GM18498 (cell line): Measurements from ENCODE around the gene MTMR11.
A peak's percentile ranks its signal among the peaks of the same experiment; 100 is the strongest.

Source experiments
- ATAC-seq: cut with Tn5 transposase; IDR thresholded peaks from one replicate; pipeline ENCODE4 v1.9.1; 2021; ENCODE audit warnings: mild to moderate bottlenecking, moderate library complexity; ENCODE audit not compliant: unreplicated experiment

The MTMR11 gene

DNA sequence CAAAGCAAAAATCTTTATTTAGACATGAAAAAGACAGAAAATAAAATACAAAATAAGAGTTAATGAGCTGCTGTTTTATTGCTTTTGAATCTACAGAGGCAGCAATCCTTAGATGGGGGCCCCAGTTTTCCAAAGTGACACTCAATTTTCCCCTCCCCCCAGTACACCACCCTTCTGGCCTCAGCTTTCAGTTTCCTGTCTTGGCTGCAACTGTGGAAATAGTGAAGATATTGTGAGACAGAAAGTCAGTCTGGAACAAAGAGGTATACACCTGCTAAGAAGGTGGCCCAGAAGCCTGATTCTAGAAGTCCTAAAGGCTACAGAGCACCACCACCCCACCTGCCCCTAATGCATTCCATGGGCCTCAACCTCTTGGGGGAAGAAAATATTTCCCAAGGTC is 1.1 kb upstream of the MTMR11 start:
- ATAC-seq, result no peak

DNA sequence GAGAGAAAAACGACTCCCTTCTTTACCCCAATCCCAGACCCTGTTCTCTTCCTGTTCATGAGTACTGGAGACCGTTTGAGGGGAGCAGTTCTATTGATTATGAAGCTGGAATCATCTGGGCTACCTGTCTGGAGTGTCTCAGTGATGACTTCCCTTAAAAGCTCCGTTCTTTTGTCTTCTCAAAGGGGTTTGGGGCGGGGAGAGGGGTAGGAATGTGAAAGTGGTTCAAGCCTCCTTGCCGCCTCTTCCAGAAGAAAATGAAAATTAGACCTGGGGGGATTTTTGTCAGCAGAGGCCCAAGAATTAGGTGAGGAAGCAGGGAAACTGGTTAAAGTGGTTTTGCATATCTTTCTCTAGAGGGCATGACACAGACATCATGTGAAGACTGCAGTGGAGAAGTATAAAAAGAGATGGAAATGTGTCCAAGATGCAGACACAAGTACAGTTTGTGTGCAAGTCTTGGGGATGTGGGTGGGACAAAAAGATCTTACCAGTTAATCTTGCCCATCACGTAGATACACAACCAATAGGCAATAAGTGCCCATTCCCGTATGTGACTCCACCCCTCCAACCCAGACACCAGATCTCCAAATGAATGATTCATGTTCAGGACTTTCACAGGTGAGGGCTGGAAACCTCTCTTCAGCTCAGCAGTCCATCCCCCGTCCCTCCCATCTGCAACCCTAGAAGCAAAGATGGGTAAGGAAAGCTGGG is 470 bp upstream of the MTMR11 start:
- ATAC-seq, result no peak

DNA sequence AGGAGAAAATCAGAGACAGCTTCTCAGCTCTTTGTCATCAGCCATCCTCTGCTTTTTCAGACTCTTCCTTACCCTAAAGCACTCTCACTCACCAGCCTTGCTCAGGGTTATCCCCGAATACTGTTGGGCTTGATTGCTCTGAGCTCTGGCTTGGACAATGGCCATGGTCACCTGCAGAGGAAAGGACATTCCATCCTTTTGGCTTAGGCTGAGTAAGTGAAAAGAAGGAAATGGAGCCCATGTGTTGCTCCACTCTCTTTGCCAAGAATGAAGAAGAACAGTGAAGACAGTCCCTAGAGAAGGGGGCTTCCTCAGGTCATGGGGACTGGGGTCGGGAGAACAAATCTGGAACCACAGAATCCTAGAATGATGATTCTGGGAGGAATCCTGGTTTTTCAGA is 2.3 kb downstream of the MTMR11 start:
- ATAC-seq, result no peak

DNA sequence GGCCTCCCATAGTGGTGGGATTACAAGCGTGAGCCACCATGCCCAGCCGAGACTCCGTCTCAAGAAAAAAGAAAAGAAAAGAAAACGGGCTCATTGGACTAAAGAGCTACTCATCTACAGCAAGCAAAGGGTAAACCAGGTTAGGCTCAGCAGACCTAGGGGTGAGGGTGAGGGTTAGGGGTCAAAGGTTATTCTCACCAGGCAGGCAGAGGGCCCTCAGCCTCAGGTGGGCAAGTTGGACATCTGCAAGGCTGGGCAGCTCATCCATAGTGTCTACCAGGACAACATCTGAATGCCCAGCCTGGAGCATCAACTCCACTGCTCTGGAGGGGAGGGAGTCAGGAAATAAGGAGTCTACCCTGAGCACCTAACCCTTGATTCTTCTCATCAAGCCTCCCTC is 3.5 kb downstream of the MTMR11 start:
- no peak for ATAC-seq

DNA sequence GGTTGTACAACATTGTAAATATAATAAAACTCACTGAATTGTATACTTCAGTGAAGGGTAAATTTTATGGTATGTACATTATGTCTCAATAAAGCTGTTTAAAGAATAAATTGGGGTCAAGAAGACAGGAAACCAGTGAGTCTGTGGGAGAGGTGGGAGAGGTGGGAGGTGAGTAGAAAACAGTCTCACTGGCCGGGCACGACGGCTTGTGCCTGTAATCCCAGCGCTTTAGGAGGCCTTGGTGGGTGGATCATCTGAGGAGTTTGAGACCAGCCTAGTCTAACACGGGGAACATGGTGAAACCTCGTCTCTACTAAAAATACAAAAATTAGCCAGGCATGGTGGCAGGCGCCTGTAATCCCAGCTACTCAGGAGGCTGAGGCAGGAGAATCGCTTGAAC is 4.2 kb downstream of the MTMR11 start:
- no peak for ATAC-seq

DNA sequence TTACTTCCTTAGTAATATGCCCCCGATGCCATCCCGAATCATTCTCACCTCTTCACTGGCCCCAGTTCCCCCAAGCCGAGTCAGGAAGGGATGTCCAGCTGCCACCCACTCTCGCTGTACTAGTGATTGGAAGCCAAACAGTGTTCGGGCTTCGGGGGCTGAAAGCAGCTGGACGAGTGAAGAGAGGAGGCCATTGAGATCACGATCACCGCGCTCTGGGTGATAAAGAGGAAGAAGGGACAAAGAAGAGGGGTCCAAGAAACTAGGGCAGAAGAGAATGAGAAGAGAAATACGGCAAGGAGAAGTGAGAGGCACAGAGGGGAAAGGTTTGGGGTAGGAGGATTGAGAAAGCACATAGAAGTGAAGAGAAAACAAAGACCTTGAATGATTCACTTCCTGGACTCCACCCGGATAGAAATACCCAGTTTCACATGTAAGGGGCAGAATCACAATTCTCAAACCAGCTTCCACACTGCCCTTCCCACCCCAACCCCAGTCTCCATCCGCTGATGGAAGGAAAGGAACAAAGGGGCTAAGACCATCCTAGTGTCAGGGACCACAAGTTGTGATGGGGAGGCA is 5.4 kb downstream of the MTMR11 start:
- ATAC-seq, result no peak

DNA sequence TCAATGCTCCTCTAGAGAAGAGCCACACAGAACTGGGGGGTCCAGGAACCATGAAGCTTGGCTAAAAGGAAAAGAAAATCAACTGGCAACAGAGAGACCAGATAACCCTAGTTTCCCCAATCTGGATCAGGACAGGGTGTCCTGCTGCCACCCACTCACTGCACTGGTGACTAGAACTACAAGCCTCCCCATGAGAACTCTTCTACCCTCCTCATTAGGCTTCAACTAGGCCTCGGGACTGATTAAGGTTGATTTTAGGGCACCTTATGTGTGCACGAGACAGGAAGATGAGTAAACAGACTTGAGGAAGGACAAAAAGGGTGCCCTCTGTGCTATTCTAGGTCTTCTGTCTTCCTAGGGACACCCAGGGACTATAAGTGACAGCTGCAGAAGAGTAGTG is 6.8 kb downstream of the MTMR11 start:
- ATAC-seq, result no peak

DNA sequence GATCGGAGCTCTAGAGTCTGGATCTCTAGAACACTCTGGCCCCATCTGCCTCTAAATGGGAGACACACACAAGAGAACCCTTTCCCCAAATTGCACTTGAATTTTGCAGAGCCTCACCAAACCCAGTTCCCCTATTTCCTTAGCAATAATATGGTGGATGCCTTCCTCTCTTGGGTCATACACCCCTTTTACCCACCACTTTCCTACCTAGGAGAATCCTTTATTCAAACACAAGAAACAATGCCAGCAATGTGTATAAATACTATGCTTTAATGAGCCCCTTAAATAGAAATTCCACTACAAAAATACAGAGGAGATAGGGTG is 8.3 kb downstream of the MTMR11 start:
- no peak for ATAC-seq

DNA sequence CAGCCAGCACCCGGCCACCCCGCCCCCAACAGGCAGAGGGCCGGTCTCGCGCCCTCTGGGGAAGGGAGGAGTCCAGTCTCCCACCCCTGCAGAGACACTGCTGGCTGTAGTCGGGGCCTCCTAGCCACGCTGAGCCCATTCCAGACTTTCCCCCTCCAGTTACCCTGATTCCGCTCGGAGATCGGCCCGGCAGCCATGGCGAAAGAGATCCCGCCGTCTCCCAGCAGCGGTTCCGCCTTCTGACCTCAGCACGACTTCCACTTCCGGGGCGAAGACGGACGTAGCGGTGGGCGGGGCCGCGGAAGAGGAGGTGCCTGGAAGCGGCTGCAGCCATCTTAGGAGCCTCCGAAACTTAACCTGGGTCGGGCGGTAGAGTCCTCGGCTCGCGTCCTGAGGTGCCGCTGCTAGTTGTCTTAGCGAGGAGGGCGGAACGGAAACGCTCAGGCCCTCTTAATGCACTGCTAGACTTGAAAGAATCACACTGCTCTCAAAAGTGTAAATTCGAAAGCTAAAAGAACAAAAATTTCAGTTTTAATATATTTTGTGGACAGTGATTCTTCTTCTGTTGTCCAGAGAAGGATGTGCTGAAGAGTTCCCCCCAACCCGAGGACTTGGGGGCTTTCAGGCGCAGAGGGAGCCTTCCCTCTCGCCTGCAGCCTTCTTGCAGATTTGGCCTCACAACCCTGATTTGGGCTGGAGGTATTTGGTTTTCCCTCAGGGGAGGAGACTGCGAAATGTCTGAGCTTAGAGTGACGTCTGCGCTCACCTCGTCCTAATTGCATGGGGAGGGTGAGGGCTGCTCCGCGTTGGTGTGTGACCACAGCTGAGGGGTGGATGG is 8.9 kb downstream of the MTMR11 start, which contains the start of gene SF3B4:
TSS of gene SF3B4 (minus strand) at position 241 of the 838 bp plus-strand sequence. CDS start at position 197, 44 bp downstream.
- ATAC-seq, result peak; percentile 96

DNA sequence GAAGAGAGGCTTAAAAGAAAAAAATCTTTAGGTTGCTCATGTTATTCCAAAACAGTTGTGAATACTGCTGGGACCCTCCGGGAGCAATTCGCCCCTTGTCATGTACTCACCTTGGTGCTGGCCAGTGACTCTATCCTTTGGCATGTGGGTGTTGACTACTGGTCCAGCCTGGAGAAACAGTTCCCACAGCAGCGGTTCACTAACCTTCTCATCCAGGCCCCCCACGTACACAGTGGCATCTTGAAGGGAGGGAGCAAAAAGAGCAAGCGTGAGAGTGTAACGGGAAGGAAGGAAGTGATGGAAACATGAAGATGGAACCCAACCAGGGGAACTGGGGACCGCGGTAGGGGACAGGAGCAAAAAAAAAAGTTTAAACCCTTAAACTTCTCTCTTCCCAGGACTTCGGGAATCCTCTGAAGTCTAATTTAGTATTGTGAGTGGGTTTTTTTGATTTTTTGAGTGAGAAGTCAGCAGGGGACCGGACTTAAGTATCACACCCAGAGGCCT is 9.6 kb downstream of the MTMR11 start:
- ATAC-seq, result no peak

DNA sequence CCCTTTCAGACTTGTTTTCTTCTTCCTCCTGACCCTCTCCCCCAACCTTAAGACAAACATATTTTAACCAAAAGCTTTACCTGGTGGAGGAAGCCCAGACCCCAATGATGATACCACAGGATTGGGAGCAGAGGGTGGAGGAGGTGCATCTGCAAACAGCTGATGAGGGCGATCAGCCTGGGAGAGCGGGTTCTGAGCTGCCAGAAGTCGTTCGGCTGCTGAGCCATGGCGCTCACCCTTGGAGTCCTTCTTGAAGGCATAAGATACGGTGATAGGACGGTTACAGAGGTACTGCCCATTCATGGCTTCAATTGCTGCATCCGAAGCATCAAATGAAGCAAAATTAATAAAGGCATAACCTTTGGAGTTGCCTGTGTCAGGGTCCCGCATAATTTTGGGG is 10.4 kb downstream of the MTMR11 start:
- no peak for ATAC-seq

DNA sequence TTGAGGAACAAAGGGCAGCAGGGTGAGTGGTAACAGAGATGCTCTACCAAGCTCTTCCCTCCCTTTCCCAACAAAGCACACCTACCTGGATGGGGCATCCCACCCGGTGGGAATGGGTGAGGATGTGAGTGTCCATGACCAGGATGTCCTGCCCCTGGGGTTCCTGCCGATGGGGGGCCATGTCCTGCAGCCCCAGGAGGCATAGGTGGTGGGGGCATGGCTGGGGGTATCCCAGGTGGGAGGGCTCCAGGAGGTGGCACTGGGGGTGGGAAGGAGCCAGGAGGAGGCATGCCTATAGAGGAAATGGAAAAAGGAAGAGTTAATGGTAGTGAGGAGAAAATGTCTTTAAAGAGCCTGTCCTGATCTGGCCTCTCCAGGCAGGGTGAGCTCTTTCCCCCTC is 10.9 kb downstream of the MTMR11 start:
- no peak for ATAC-seq

DNA sequence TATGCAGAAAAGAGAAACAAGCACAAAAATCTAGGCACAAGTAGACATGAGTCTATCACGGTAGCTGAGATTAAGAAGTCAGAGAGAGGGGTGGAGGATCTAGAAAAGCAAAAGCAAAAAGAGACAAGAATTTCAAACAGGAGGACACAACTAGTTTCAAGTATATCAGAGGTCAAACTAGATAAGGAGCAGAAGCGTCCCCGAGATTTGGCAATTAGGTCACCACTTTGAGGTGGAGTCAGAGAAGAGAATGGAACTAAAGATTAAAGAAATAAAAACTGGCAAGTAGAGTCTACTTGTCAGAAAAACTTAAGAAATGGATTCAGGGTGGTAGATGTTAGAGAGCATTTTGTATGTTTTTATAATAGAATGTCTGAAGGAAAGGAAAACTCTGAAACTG is 11.3 kb downstream of the MTMR11 start:
- ATAC-seq, result no peak

DNA sequence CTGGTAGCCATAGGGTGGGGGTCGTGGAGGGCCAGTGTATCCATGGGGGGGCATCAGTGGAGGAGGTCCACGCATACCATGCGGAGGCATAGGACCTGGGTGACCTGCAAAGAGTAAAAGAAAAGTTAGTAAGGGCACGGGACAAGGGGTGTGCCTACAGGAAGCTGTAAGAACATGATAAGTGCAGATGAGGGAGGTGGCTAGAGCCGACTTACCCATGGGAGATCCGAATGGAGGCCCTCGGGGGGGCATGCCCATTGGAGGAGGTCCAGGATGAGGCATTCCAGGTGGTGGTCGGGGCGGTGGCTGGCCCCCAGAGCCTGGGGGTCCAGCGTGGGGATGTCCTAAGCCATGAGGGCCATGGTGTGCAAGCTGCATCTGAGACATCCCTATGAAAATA is 13.1 kb downstream of the MTMR11 start:
- ATAC-seq, result no peak

DNA sequence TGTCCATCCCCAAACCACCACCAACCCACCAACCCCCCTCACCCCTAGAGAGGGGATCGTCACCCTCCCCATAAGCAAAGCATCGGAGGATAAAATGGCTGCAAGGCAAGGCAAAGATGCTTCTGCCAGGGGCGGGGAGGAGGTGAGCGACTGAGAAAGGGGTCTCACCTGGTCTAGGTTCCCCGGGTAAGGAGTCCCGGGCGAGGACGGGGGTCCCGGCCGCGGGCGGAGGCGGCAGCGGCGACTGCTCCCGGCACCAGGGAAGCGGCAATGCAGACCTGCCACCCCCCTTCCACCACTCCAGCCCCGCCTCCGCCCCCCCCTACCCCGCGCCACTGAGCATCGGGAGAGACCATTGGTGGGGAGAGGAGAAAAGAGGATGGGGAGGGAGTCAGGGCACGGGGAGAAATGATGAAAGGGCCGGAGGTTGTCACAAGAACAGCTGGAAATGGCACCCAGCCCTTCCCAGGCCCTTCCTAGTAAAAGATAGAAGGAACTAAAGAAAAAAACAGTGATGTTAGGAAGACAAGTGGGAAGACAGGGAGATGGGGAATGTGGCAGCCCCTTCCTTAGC is 19.0 kb downstream of the MTMR11 start, which contains the start of gene SV2A:
TSS of gene SV2A (minus strand) at position 274 of the 574 bp plus-strand sequence. CDS start 4,004 bp downstream, outside the sequence.
- ATAC-seq, result no peak

DNA sequence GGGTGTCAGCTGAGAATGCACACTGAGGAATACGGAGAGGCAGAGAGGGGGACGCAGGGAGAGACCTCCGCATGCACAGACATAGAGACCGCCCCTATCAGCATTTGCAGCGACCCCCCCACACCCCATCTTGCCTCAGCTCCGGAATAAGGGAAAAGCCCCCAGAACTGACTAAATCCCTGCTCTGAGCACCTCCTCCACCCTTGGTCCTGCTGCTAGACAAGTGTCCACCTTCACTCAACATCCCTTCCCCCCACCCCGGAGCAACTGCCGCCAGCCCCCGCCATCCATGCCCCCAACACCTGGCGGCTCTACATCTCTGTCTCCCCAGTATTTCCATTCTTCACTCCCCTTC is 19.8 kb downstream of the MTMR11 start:
- no peak for ATAC-seq

DNA sequence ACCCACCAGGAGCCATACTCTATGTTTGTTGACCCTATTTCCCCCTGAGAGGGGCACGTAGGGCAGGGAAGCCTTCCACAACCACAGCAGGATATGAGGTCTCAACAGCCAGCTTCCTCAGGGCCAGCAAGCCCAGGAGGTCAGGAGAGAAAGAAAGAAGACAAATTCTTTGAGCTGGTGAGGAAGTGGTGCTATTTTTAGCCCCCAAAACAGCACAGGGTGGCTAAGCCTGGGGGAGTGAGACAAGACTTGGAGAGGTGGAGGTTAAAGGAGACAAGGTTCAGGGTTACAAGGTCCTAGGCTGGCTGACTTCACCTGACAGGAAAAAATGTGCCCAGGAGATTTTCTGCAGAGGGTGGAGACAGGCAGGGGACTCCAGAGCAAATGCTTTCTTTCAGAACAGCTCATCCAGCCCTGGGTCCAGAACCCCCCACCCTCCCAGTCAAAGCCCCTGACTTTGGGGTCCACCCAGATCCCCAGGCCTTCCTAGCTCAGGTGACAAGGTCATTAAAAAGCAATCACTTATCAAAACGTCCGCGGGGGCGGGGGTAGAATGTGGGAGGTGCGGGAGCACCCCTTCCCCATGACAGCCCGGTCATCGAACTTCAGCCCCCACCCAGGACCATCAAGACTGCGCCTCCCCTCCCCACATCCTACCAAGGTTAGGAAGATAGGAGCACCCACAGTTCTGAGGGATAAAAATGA is 20.3 kb downstream of the MTMR11 start:
- no peak for ATAC-seq

DNA sequence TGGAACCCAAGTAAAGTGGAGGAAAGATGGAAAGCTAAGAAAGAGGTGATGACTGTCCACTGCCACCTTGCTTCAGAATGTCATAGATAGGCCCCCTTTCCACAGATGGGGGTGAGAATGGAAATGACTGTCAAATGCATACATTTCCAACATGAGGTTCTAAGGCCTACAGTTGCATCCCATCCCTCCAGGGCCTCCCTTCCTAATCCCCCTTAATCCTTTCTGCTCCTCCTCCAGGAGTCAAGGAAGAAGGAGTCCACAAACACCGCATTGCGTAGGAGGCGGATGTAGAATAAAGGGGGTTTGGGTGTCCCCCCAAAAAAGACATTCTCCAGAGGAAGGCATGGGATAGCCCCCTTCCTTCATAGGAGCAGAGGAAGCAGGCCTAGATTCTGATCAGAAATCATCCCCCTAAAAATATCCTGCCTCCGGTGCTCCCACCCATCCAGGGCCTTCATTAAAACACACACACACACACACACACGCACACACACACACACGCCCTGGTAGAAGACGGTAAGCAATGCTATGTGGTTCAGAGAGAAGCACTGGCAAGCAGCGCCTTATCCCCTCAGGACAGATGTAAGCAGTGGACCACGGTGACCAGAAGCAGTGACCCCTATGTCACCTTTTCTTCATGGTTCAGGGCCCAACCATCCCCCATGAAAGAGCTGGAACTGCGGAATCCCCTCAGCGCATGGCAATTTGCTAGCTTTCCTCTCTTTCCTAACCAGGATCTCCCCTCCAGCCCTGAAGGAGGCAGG is 21.1 kb downstream of the MTMR11 start:
- ATAC-seq, result no peak

DNA sequence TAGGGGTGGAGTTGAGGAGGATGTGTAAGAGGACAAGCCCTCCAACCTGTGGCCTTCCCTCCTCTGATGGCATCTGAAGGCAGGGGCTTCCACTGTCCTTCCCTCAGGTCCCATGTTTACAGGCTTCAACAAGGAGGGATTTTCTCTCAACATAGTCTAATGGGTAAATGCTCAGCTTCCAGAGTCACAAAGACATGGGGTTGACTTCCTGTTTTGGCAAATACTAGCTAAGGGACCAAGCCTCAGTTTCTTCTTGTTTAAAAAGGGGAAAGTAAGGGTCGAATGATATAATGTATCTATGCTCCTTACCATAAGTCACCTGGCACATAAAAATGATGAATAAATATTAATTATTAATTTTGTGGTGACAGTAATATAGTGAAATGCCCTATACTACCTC is 22.1 kb downstream of the MTMR11 start:
- ATAC-seq, result no peak

DNA sequence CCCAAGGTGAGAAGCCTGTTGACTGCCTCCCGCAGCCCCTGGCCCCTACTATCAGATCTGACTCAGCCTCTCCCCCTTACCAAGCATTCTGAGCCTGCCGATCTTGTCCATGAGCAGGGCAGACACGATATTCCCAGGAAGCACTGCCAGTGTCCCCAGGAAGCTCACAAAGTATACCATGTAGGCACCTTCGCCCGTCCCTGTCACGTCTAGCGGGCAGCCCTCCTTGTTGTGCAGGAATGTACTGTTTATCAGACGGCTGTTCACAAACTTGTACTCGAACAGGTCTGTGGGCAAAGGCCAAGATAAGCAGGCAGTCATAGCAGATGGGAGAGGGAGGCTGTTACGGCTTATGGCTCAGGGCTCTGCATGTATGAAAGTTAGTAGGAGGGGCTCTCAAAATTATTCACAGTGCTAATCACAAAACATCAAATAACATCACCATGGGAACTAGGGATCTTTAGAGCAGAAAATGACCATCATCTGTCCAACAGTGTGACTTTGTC is 30.1 kb downstream of the MTMR11 start:
- ATAC-seq, result no peak
